Neural cell (in vitro differentiated cells): ENCODE data around the gene PROCA1.
"Not testable (repeated sequence)": the region's sequence is repeated elsewhere in the genome, so short reads cannot be mapped to it uniquely, and the experiment has no call there.

Experiments
- CTCF ChIP-seq: fragments of 450-650 bp; IDR thresholded peaks from 2 replicates; pipeline ENCODE4 v1.5.1; 2014; ENCODE audit warnings: antibody characterized with exemption, mild to moderate bottlenecking, moderate library complexity; ENCODE audit not compliant: poor library complexity, severe bottlenecking
- EP300 ChIP-seq: fragments of 450-650 bp; conservative IDR thresholded peaks from 2 replicates; pipeline ENCODE4 v1.6.1; 2014; ENCODE audit warnings: antibody characterized with exemption, mild to moderate bottlenecking, moderate library complexity; ENCODE audit not compliant: poor library complexity, severe bottlenecking
- EZH2 ChIP-seq: fragments of 200-600, 300-800 bp; shearing (Covaris generic), sonication (generic); IDR thresholded peaks from 2 replicates; pipeline ENCODE4 v1.6.1; 2014; ENCODE audit warnings: antibody characterized with exemption, low read length, borderline replicate concordance, mild to moderate bottlenecking; ENCODE audit not compliant: insufficient read depth, poor library complexity, severe bottlenecking
- POLR2AphosphoS5 ChIP-seq: IDR thresholded peaks from 2 replicates; pipeline ENCODE4 v1.6.1; 2012
- SMC3 ChIP-seq: fragments of 450-650 bp; conservative IDR thresholded peaks from 2 replicates; pipeline ENCODE4 v1.6.1; 2014; ENCODE audit warnings: antibody characterized with exemption, mild to moderate bottlenecking, moderate library complexity; ENCODE audit not compliant: poor library complexity
- TAF1 ChIP-seq: IDR thresholded peaks from 2 replicates; pipeline ENCODE4 v1.6.1; 2012; ENCODE audit warnings: low read depth

GRCh38 chr17:28658342-28658741, 53.3 kb downstream of the PROCA1 start:
- TF ChIP-seq CTCF, EP300, EZH2, SMC3, POLR2AphosphoS5, TAF1: not testable (repeated sequence)
